ENCODE data around the gene TOMT. TPM values are rescaled to one million over a fixed set of nuclear protein-coding genes. Genes with fewer than 3 reads are reported as not detected.
A peak's percentile ranks its signal among the peaks of the same experiment; 100 is the strongest.

Gene TOMT
- total RNA-seq, 1 experiment from 2014 or later = 0.26 TPM

DNA sequence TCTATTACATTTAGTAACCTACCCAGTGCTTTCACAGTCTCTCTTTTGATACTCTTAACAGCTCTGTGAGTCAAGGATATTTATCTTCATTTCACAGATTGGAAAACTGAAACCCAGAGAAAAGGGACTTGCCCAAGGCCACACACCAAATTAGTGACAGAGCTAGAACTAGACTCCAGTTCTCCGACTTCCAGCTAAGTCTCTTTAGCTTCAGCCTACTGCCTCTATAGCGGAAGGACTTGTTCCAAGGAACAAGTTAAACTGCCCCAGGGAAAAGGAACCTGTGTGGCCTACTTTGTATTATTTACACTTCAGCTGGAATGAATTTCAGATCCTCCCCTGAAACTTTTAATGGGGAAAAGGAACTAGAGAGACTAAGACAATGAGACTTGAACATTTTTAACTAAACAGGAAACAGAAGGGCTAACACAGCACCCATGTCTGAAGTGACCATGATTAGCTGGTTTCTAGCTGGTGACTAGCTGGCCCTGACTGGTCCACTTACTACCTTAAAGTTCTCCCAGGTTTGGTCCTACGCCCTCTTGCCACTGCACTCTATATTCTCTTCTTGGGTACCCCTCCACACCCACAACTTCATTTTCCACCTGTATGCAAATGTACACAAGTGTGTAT lies 23.8 kb upstream of the TOMT start:
- no peaks in the 10 kb centered on the region for H3K27me3 ChIP-seq (ENCODE audit: low read length)
- no peaks in the 10 kb centered on the region for H3K9me3 ChIP-seq (ENCODE audit: low read length)
- H2AFZ ChIP-seq (ENCODE audit: low read length) = no peak overlapping the region
- H3K4me2 ChIP-seq (ENCODE audit: low read depth, low read length, poor library complexity, severe bottlenecking) = no peak overlapping the region
- no peak overlapping the region for H3K27ac ChIP-seq (ENCODE audit: low read length)
- DNase-seq = no peak
- H3K79me2 ChIP-seq (ENCODE audit: low read length) = peaks cover 28% of the 10 kb centered on the region
- no peaks in the 10 kb centered on the region for H3K36me3 ChIP-seq (ENCODE audit: insufficient read depth, low read length)
- no peak overlapping the region for H3K4me3 ChIP-seq (ENCODE audit: low read length)
- peaks cover 11% of the 10 kb centered on the region for H4K20me1 ChIP-seq (ENCODE audit: insufficient read depth, low read depth, low read length)
- no peak overlapping the region for H3K9ac ChIP-seq (ENCODE audit: low read length)
- H3K4me1 ChIP-seq (ENCODE audit: low read length) = peaks cover 23% of the 10 kb centered on the region
- no peaks in the 10 kb centered on the region for H3K9me2 ChIP-seq (replicated peaks; ENCODE audit: insufficient read depth, low read length)

DNA sequence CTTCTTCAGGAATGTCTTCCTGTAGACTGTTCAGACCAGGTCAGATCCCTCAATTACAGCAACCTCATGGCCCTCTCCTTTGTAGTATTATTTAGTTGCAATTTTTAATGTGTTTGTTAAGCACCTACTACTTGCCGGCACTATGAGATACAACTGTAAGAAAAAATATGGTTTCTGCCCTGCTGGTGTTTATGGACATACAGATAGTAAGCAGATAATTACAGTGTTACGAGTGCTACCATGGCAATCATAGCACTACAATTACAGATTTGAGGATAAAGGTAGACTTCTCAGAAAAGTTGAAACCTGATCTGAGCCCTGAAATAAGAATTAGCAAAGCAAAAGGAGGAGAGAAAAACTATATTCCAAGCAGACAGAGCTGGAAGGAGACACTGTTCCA lies 22.3 kb upstream of the TOMT start:
- no peak overlapping the region for H3K4me3 ChIP-seq (ENCODE audit: low read length)
- H2AFZ ChIP-seq (ENCODE audit: low read length) = no peak overlapping the region
- no peaks in the 10 kb centered on the region for H3K36me3 ChIP-seq (ENCODE audit: insufficient read depth, low read length)
- H3K27me3 ChIP-seq (ENCODE audit: low read length) = no peaks in the 10 kb centered on the region
- peaks cover 26% of the 10 kb centered on the region for H3K4me1 ChIP-seq (ENCODE audit: low read length)
- no peaks in the 10 kb centered on the region for H3K9me3 ChIP-seq (ENCODE audit: low read length)
- H3K9ac ChIP-seq (ENCODE audit: low read length) = no peak overlapping the region
- DNase-seq = no peak
- H3K79me2 ChIP-seq (ENCODE audit: low read length) = peaks cover 15% of the 10 kb centered on the region
- H3K9me2 ChIP-seq (replicated peaks; ENCODE audit: insufficient read depth, low read length) = no peaks in the 10 kb centered on the region
- no peak overlapping the region for H3K27ac ChIP-seq (ENCODE audit: low read length)
- H4K20me1 ChIP-seq (ENCODE audit: insufficient read depth, low read depth, low read length) = peaks cover 6% of the 10 kb centered on the region
- no peak overlapping the region for H3K4me2 ChIP-seq (ENCODE audit: low read depth, low read length, poor library complexity, severe bottlenecking)

DNA sequence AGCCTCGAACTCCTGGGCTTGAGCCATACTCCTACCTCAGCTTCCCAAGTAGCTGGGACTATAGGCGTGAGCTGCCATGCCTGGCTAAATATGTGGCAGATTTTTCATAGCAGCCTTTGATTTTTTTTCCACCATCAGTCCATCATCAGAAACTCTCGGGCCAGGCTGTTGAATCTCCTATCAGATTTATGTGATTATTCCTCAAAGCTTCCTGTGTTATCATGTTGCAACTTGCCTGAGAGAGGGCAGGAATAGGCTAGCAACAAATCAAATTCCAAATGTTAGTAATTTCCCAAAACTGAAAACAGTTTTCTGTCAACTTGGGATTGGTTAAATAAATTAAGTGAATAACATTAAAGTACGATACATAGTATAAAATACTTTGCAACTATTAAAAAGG lies 21.6 kb upstream of the TOMT start:
- Histone ChIP-seq H4K20me1 (ENCODE audit: insufficient read depth, low read depth, low read length) (peaks cover 5% of the 10 kb centered on the region; the same call in 1 of the 2 replicates), H3K27ac (ENCODE audit: low read length) (no peak overlapping the region), H2AFZ (ENCODE audit: low read length) (no peak overlapping the region), H3K36me3 (ENCODE audit: insufficient read depth, low read length) (no peaks in the 10 kb centered on the region), H3K9me2 (replicated peaks; ENCODE audit: insufficient read depth, low read length) (no peaks in the 10 kb centered on the region), H3K4me2 (ENCODE audit: low read depth, low read length, poor library complexity, severe bottlenecking) (no peak overlapping the region), H3K27me3 (ENCODE audit: low read length) (no peaks in the 10 kb centered on the region), H3K4me3 (ENCODE audit: low read length) (no peak overlapping the region), H3K79me2 (ENCODE audit: low read length) (peaks cover 8% of the 10 kb centered on the region), H3K9ac (ENCODE audit: low read length) (no peak overlapping the region), H3K4me1 (ENCODE audit: low read length) (peaks cover 19% of the 10 kb centered on the region), H3K9me3 (ENCODE audit: low read length) (no peaks in the 10 kb centered on the region)
- DNase-seq = no peak

DNA sequence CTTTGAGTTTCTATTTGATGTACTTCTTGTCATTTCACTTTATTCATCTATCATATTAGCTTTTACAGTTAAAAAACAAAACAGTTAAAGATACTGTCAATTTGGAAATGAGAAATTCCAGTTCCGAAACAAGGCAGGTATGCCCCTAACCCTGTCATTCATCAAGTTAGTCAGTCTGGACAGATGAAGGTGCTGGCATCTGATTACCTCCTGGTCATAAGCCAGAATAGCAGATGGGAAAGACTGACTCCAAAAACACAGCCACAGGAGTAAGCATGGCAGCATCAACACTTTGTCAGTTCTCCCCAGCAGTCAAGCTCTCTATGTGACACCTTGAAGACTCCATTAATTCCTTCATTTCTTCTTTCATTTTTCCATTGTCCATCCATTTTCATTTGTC lies 20.8 kb upstream of the TOMT start:
- Histone ChIP-seq H3K4me1 (ENCODE audit: low read length) (peaks cover 12% of the 10 kb centered on the region), H3K4me2 (ENCODE audit: low read depth, low read length, poor library complexity, severe bottlenecking) (no peak overlapping the region), H3K9me2 (replicated peaks; ENCODE audit: insufficient read depth, low read length) (no peaks in the 10 kb centered on the region), H2AFZ (ENCODE audit: low read length) (no peak overlapping the region), H3K4me3 (ENCODE audit: low read length) (no peak overlapping the region), H3K27ac (ENCODE audit: low read length) (no peak overlapping the region), H3K9ac (ENCODE audit: low read length) (no peak overlapping the region), H3K9me3 (ENCODE audit: low read length) (no peaks in the 10 kb centered on the region), H3K36me3 (ENCODE audit: insufficient read depth, low read length) (no peaks in the 10 kb centered on the region), H4K20me1 (ENCODE audit: insufficient read depth, low read depth, low read length) (peaks cover 5% of the 10 kb centered on the region; the same call in 1 of the 2 replicates), H3K79me2 (ENCODE audit: low read length) (no peaks in the 10 kb centered on the region), H3K27me3 (ENCODE audit: low read length) (no peaks in the 10 kb centered on the region)
- DNase-seq = no peak

DNA sequence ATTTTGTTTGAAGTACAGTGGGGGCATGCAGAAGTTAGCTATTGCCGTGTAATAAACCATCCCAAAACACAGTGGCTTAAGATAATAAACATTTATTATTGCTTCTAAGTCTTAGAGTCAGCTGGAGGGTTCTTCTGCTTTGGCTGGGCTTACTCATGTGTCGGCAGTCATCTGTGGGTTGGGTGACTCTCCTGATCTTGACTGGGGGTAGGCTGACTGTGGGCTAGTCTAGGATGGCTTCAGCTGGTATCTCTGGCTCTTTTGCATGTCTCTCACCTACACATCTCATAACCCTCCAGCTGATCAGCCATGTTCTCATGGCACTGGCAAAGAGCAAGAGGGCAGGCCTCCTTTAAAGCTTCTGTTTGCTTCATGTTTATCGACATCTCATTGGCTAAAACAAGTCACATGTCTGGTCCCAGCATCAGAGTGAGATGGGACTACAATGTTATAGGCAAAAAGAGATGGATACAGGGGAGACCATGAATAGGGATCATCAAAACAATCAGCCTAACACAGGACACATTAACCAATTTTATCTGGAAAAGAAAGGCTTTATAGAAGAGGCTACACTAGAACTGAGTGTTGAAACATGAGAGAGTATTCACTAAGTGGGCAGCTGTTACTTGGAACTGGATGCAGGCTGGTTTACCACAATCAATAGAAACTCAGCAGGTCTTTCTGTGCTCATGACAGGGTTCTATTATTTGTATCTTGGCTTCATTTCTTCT lies 19.9 kb upstream of the TOMT start:
- H3K4me2 ChIP-seq (ENCODE audit: low read depth, low read length, poor library complexity, severe bottlenecking) = no peak overlapping the region
- H3K4me3 ChIP-seq (ENCODE audit: low read length) = no peak overlapping the region
- no peaks in the 10 kb centered on the region for H3K27me3 ChIP-seq (ENCODE audit: low read length)
- peaks cover 12% of the 10 kb centered on the region for H3K4me1 ChIP-seq (ENCODE audit: low read length)
- peaks cover 5% of the 10 kb centered on the region; the same call in 1 of the 2 replicates for H4K20me1 ChIP-seq (ENCODE audit: insufficient read depth, low read depth, low read length)
- H3K9ac ChIP-seq (ENCODE audit: low read length) = no peak overlapping the region
- H2AFZ ChIP-seq (ENCODE audit: low read length) = no peak overlapping the region
- no peaks in the 10 kb centered on the region for H3K9me2 ChIP-seq (replicated peaks; ENCODE audit: insufficient read depth, low read length)
- H3K9me3 ChIP-seq (ENCODE audit: low read length) = no peaks in the 10 kb centered on the region
- no peaks in the 10 kb centered on the region for H3K36me3 ChIP-seq (ENCODE audit: insufficient read depth, low read length)
- no peaks in the 10 kb centered on the region for H3K79me2 ChIP-seq (ENCODE audit: low read length)
- H3K27ac ChIP-seq (ENCODE audit: low read length) = no peak overlapping the region
- DNase-seq = no peak

DNA sequence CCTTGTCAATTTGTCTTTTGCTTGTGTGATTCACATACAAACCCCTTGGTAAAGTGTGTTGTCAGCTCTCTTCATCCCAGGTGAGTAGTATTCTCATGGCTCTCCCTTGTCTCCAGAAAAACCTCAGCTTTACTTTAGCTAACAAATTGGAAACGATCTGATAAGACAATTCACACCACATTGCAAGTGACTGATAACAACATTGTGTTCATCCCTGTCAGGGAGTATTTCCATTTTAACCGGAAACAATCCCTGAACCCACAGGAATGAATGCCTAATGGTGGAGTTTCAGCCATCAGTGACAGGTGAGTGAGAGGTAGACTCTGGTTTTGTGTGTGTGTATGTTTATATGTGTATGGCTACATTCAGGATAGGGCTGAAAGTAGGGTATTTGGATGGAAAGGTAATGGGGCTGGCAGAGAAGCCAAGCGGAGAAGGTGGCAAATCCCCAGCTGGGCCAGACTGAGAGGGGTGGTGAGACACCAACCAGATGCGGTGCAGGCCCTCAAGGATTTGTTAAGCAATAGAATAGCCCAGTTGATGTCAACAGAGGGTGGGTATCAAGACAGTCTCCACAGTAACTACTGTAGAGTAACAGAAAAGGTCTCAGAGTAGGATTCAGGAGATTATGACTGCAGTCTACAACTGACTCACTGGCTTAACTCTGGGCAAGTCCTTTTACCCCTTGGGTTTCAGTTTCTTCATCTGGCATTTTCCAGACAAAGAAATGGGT lies 17.5 kb upstream of the TOMT start:
- Histone ChIP-seq H3K9me3 (ENCODE audit: low read length) (no peaks in the 10 kb centered on the region), H3K36me3 (ENCODE audit: insufficient read depth, low read length) (no peaks in the 10 kb centered on the region), H2AFZ (ENCODE audit: low read length) (no peak overlapping the region), H3K27me3 (ENCODE audit: low read length) (no peaks in the 10 kb centered on the region), H4K20me1 (ENCODE audit: insufficient read depth, low read depth, low read length) (peaks cover 5% of the 10 kb centered on the region; the same call in 1 of the 2 replicates), H3K4me2 (ENCODE audit: low read depth, low read length, poor library complexity, severe bottlenecking) (no peak overlapping the region), H3K79me2 (ENCODE audit: low read length) (no peaks in the 10 kb centered on the region), H3K9me2 (replicated peaks; ENCODE audit: insufficient read depth, low read length) (no peaks in the 10 kb centered on the region), H3K4me3 (ENCODE audit: low read length) (no peak overlapping the region), H3K4me1 (ENCODE audit: low read length) (peaks cover 14% of the 10 kb centered on the region), H3K9ac (ENCODE audit: low read length) (no peak overlapping the region), H3K27ac (ENCODE audit: low read length) (no peak overlapping the region)
- DNase-seq = no peak

DNA sequence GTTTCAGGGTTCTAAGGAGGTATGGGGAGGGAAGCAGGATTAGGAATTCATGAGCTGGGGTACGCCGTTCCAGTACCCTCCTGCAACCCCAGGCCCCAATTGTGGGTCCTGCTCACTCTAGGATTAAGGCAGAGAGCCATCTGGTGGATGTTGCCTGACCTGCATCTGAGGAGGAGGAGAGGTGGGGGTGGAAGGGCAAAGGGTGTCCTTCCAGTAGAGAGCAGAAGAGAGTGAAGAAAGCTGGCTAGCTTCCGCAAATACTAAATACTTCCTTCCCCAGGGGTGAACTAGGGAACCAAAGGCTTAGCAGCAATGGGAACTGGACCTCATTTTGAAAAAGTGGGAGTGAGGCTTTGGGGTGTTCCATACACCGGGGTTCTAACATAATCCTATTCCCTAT lies 14.4 kb upstream of the TOMT start:
- Histone ChIP-seq H3K4me3 (ENCODE audit: low read length) (no peak overlapping the region), H3K9me3 (ENCODE audit: low read length) (no peaks in the 10 kb centered on the region), H3K4me1 (ENCODE audit: low read length) (peaks cover 14% of the 10 kb centered on the region), H3K9me2 (replicated peaks; ENCODE audit: insufficient read depth, low read length) (no peaks in the 10 kb centered on the region), H3K9ac (ENCODE audit: low read length) (no peak overlapping the region), H2AFZ (ENCODE audit: low read length) (no peak overlapping the region), H3K36me3 (ENCODE audit: insufficient read depth, low read length) (no peaks in the 10 kb centered on the region), H3K27me3 (ENCODE audit: low read length) (no peaks in the 10 kb centered on the region), H3K79me2 (ENCODE audit: low read length) (no peaks in the 10 kb centered on the region), H4K20me1 (ENCODE audit: insufficient read depth, low read depth, low read length) (peaks cover 5% of the 10 kb centered on the region; the same call in 1 of the 2 replicates), H3K4me2 (ENCODE audit: low read depth, low read length, poor library complexity, severe bottlenecking) (no peak overlapping the region), H3K27ac (ENCODE audit: low read length) (no peak overlapping the region)
- DNase-seq = peak; percentile 92

DNA sequence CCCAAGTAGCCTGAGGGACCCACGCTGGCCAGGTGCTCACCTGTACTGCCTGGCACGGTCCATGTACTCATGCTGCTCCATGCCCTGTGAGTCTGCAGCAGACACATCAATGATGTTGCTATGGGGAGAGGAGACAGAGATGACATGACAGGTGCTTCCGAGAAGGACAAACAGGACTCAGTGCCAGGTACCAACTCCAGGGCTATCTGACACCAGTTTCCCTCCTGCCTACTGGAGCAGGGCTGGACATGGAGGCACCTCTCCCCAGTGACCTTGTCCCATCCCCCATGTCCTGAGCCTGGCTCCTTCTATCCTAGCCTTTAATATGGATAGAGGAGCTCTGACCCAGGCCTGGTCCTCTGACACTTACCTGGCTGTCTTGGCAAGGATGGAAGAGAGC lies 7.0 kb upstream of the TOMT start:
- no peaks in the 10 kb centered on the region; the same call in 1 of the 2 replicates for H3K9me2 ChIP-seq (replicated peaks; ENCODE audit: insufficient read depth, low read length)
- DNase-seq = no peak
- no peaks in the 10 kb centered on the region; the same call in 1 of the 2 replicates for H4K20me1 ChIP-seq (ENCODE audit: insufficient read depth, low read depth, low read length)
- no peaks in the 10 kb centered on the region for H3K27me3 ChIP-seq (ENCODE audit: low read length)
- no peak overlapping the region for H3K4me3 ChIP-seq (ENCODE audit: low read length)
- H3K4me1 ChIP-seq (ENCODE audit: low read length) = peaks cover 24% of the 10 kb centered on the region
- H3K79me2 ChIP-seq (ENCODE audit: low read length) = peaks cover 34% of the 10 kb centered on the region
- H3K4me2 ChIP-seq (ENCODE audit: low read depth, low read length, poor library complexity, severe bottlenecking) = no peak overlapping the region
- H3K36me3 ChIP-seq (ENCODE audit: insufficient read depth, low read length) = no peaks in the 10 kb centered on the region
- H3K9me3 ChIP-seq (ENCODE audit: low read length) = no peaks in the 10 kb centered on the region
- H3K27ac ChIP-seq (ENCODE audit: low read length) = no peak overlapping the region
- no peak overlapping the region for H2AFZ ChIP-seq (ENCODE audit: low read length)
- no peak overlapping the region for H3K9ac ChIP-seq (ENCODE audit: low read length)
